Activated CD8-positive, alpha-beta memory T cell treated with anti-CD3 and anti-CD28 coated beads, Interleukin-2, amount 10 ng/mL, durations not matched to agents 7 days and 5 days (primary cell): Measurements from ENCODE around the gene HOXA1. TPM values are rescaled to one million over a fixed set of nuclear protein-coding genes. Genes with fewer than 3 reads are reported as not detected.

Experiments
- ATAC-seq: fragments of 150-1000 bp; cut with Tn5 transposase; one replicate; pipeline ENCODE4 v1.10.0; 2021; ENCODE audit warnings: moderate library complexity
- CTCF ChIA-PET: fragments of 350-600 bp; sonication (Branson Sonifier 250); formaldehyde crosslinking; loops from one replicate; lab custom pipeline; 2021; ENCODE audit warnings: antibody characterized with exemption; lab: Charles Lee
- DNase-seq: peaks from one replicate; pipeline ENCODE4 v3.0.0-alpha.2; 2020
- H3K27ac Mint-ChIP-seq: one replicate; pipeline ENCODE4 v1.8.0; 2021; ENCODE audit warnings: mild to moderate bottlenecking, mixed read lengths
- H3K27me3 Mint-ChIP-seq: one replicate; pipeline ENCODE4 v1.8.0; 2021; ENCODE audit warnings: mixed read lengths
- H3K36me3 Mint-ChIP-seq: one replicate; pipeline ENCODE4 v1.8.0; 2021; ENCODE audit warnings: mild to moderate bottlenecking, mixed read lengths
- H3K4me1 Mint-ChIP-seq: one replicate; pipeline ENCODE4 v1.8.0; 2021; ENCODE audit warnings: mixed read lengths
- H3K4me3 Mint-ChIP-seq: one replicate; pipeline ENCODE4 v1.8.0; 2021; ENCODE audit warnings: mild to moderate bottlenecking, moderate library complexity, mixed read lengths
- H3K9me3 Mint-ChIP-seq: one replicate; pipeline ENCODE4 v1.8.0; 2022; ENCODE audit warnings: low read depth, mixed read lengths
- total RNA-seq, 2 experiments: library from RNA; stranded (reverse); gene quantifications; one replicate each; pipeline ENCODE4 v1.2.3, GENCODE V29; 2021

Gene HOXA1
- total RNA-seq, 2 experiments from 2014 or later = 0.28 to 0.76 TPM

- Mint-ChIP-seq H3K9me3 (no peaks in the 10 kb centered on the region), H3K27ac (no peak overlapping the region), H3K4me1 (no peaks in the 10 kb centered on the region), H3K27me3 (no peaks in the 10 kb centered on the region), H3K36me3 (no peaks in the 10 kb centered on the region), H3K4me3 (no peak overlapping the region)
- CTCF ChIA-PET = no interaction called here
- no peak for DNase-seq
- ATAC-seq = no peak
Observed at GRCh38 chr7:27116962-27117886, 21.4 kb upstream of the HOXA1 start.

- H3K36me3 Mint-ChIP-seq = no peaks in the 10 kb centered on the region
- no peaks in the 10 kb centered on the region for H3K9me3 Mint-ChIP-seq
- H3K27ac Mint-ChIP-seq = no peak overlapping the region
- CTCF ChIA-PET = no interaction called here
- ATAC-seq (no peak), DNase-seq (no peak)
- no peak overlapping the region for H3K4me3 Mint-ChIP-seq
- peaks cover 3% of the 10 kb centered on the region for H3K27me3 Mint-ChIP-seq
- no peaks in the 10 kb centered on the region for H3K4me1 Mint-ChIP-seq
Observed at GRCh38 chr7:27116031-27116961, 20.5 kb upstream of the HOXA1 start.

DNA sequence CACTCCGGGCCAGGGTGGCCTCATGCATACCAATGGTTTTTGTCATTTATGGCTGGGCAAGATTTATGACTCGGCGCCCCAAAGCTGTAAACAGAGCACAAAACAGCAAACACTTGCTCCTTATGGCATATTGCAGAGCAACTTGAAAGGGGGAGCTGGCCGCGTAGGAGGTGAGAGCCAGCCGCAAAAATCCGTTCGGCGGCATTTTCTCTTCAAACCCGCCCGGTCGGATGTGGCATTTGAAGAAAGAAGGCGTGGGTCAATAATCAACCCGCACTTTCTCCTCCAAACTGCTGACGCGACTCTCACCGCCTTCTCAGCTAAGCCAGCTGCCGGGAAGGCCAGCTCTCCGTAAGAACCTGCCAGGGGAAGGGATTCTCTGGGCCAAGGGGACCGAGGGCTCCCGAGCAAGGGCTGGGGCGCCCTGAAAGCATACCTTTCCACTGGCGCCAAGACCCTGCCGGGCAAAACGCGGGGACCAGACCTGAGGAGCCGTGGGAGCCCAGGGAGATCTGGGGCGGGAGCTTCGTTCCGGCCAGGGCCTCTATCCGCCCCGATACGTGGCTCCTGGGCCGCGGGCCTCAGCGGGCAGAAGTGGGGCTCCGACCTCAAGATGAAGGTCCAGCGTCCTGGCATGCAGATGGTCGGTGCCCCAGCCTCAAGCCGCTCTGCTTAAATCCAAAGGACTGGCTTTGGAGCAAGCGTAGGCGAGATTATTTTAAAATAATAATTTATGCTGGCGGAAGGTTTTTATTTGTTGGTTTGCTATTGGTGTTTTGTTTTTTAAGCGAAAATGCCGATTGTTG, 19.6 kb upstream of the HOXA1 start:
- peaks cover 3% of the 10 kb centered on the region for H3K27me3 Mint-ChIP-seq
- CTCF ChIA-PET = no interaction called here
- no peak overlapping the region for H3K27ac Mint-ChIP-seq
- no peaks in the 10 kb centered on the region for H3K36me3 Mint-ChIP-seq
- ATAC-seq (no peak), DNase-seq (no peak)
- H3K4me1 Mint-ChIP-seq = no peaks in the 10 kb centered on the region
- H3K4me3 Mint-ChIP-seq = no peak overlapping the region
- no peaks in the 10 kb centered on the region for H3K9me3 Mint-ChIP-seq

DNA sequence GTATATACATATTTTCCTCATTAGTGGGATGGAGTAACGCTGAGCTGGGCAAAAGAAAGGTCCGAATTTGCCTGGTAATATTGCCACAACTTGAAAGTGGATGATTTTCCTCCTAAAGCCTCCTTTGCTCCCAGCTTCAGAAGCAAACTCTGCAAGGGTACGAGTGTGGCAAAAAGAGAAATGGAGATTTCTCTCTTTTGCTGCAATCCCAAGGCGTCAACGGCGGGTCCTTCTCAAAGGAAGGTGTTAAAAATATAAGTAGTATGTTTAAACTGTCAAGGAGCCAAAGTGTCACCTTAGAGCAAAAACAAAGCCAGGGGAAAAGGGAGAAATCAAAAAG, 19.1 kb upstream of the HOXA1 start:
- CTCF ChIA-PET = no interaction called here
- Mint-ChIP-seq H3K9me3 (no peaks in the 10 kb centered on the region), H3K4me1 (no peaks in the 10 kb centered on the region), H3K27me3 (peaks cover 3% of the 10 kb centered on the region), H3K27ac (no peak overlapping the region), H3K4me3 (no peak overlapping the region), H3K36me3 (no peaks in the 10 kb centered on the region)
- DNase-seq (no peak), ATAC-seq (no peak)

GRCh38 chr7:27113991-27114769, 18.4 kb upstream of the HOXA1 start:
- H3K36me3 Mint-ChIP-seq = no peaks in the 10 kb centered on the region
- no peak overlapping the region for H3K4me3 Mint-ChIP-seq
- no peaks in the 10 kb centered on the region for H3K9me3 Mint-ChIP-seq
- peaks cover 3% of the 10 kb centered on the region for H3K27me3 Mint-ChIP-seq
- no peaks in the 10 kb centered on the region for H3K4me1 Mint-ChIP-seq
- ATAC-seq = no peak
- CTCF ChIA-PET = no interaction called here
- no peak for DNase-seq
- H3K27ac Mint-ChIP-seq = no peak overlapping the region

GRCh38 chr7:27112955-27113949, 17.5 kb upstream of the HOXA1 start:
- CTCF ChIA-PET = no interaction called here
- no peak for DNase-seq
- no peaks in the 10 kb centered on the region for H3K36me3 Mint-ChIP-seq
- H3K27ac Mint-ChIP-seq = no peak overlapping the region
- peaks cover 3% of the 10 kb centered on the region for H3K27me3 Mint-ChIP-seq
- H3K9me3 Mint-ChIP-seq = no peaks in the 10 kb centered on the region
- no peak overlapping the region for H3K4me3 Mint-ChIP-seq
- H3K4me1 Mint-ChIP-seq = no peaks in the 10 kb centered on the region
- ATAC-seq = no peak

GRCh38 chr7:27112361-27112760, 16.6 kb upstream of the HOXA1 start:
- Mint-ChIP-seq H3K4me1 (no peaks in the 10 kb centered on the region), H3K27me3 (peaks cover 3% of the 10 kb centered on the region), H3K27ac (no peak overlapping the region), H3K4me3 (no peak overlapping the region), H3K36me3 (no peaks in the 10 kb centered on the region), H3K9me3 (no peaks in the 10 kb centered on the region)
- ATAC-seq = no peak
- no peak for DNase-seq
- CTCF ChIA-PET = no interaction called here

DNA sequence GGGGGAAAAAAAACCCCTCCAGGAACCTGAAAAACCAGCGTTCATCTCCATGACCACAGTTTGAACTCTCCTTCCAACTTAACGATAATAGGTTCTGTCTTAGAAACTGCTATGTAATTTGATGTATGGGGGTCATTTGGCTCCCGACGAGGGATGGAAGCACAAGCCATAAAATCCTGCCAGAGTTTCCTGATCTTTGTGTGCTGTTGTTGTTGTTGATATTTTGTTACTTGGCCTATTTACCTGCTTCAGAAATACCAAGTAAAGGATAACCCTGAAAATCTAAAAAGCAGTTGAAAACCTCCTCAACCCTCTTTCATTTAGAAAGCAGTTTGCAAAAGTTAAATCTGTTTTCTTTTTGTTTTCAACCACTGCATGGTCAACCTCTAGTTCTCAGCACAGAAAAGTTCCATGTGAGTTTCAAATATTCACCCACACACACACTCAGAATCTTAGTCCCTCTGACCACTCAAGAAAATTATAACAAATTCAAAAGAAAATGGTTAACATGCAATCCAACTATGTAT, 16.0 kb upstream of the HOXA1 start:
- ATAC-seq = no peak
- H3K9me3 Mint-ChIP-seq = no peaks in the 10 kb centered on the region

DNA sequence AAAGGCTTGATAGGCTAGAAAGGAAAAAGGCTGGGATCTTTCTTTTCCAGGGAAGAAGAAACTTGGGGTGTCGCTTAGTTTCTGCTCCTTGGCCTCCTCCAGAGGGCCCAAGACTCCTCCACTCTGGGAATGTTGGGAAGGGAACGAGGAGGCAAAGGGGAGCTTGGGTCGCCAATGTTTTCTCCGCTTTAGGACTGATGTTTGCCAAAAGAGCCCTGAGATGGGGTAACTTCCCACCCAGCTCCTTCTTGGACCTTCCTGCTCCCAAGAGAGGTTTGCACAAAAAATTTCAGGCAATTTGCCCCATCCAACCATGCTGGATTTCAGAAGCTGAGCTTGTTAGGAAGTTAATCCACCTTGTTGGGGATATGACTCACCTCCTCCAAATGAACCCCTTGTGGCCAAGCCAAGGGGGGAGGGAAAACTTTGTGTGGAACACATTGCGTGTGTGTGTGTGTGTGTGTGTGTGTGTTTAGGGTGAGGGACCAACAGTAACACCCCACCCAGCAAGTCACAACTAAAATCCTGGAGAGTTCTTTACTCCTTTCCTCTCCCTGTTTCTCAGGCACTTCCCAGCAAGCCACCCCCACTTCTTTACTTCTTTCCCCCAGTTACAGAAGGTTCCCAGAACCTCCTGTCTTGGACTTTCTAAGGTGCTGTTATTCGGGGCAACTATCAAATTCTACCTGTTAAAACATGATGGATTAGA, 15.4 kb upstream of the HOXA1 start:
- ATAC-seq = no peak
- Mint-ChIP-seq H3K36me3 (no peaks in the 10 kb centered on the region), H3K27me3 (peaks cover 3% of the 10 kb centered on the region), H3K4me1 (no peaks in the 10 kb centered on the region), H3K27ac (no peak overlapping the region), H3K4me3 (no peak overlapping the region), H3K9me3 (no peaks in the 10 kb centered on the region)
- CTCF ChIA-PET = no interaction called here
- no peak for DNase-seq

More for the DNA sequence above, 16.0 kb upstream of the HOXA1 start:
- CTCF ChIA-PET = no interaction called here
- H3K36me3 Mint-ChIP-seq = no peaks in the 10 kb centered on the region
- no peak overlapping the region for H3K27ac Mint-ChIP-seq
- H3K27me3 Mint-ChIP-seq = peaks cover 3% of the 10 kb centered on the region
- no peak overlapping the region for H3K4me3 Mint-ChIP-seq
- no peaks in the 10 kb centered on the region for H3K4me1 Mint-ChIP-seq
- no peak for DNase-seq

GRCh38 chr7:27110186-27111031, 14.6 kb upstream of the HOXA1 start:
- Mint-ChIP-seq H3K36me3 (no peaks in the 10 kb centered on the region), H3K9me3 (no peaks in the 10 kb centered on the region), H3K4me3 (no peak overlapping the region), H3K27me3 (peaks cover 11% of the 10 kb centered on the region), H3K4me1 (no peaks in the 10 kb centered on the region), H3K27ac (no peak overlapping the region)
- CTCF ChIA-PET = interaction anchor here (0.6 kb wide), 1 partner anchor 8 kb away, joined by 3 read pairs; no protein-coding TSS in a partner anchor
- DNase-seq (no peak), ATAC-seq (no peak)
